ENCODE data around the gene NMT2.

Gene NMT2

GRCh38 chr10:15168291-15168785, at the start of gene NMT2:
NMT2 (minus strand) TSS chr10:15168693; CDS start chr10:15168612, 81 bp downstream.
- no peak for TF ChIP-seq CTCF (IDR thresholded peaks at IDR 0.05; ENCODE audit: extremely low read depth, missing control alignments)
- no peak for DNase-seq (ENCODE audit: low spot score)

GRCh38 chr10:15216700-15217099, 48.2 kb upstream of the NMT2 start:
- no peak for TF ChIP-seq CTCF (IDR thresholded peaks at IDR 0.05; ENCODE audit: extremely low read depth, missing control alignments)
- DNase-seq (ENCODE audit: low spot score): no peak

GRCh38 chr10:15214237-15214636, 45.7 kb upstream of the NMT2 start:
- no peak for DNase-seq (ENCODE audit: low spot score)
- no peak for TF ChIP-seq CTCF (IDR thresholded peaks at IDR 0.05; ENCODE audit: extremely low read depth, missing control alignments)

- no peak for TF ChIP-seq CTCF (IDR thresholded peaks at IDR 0.05; ENCODE audit: extremely low read depth, missing control alignments)
- no peak for DNase-seq (ENCODE audit: low spot score)
Observed at GRCh38 chr10:15213461-15213861, 45.0 kb upstream of the NMT2 start.

GRCh38 chr10:15211464-15211979, 43.0 kb upstream of the NMT2 start:
- no peak for DNase-seq (ENCODE audit: low spot score)
- TF ChIP-seq CTCF (IDR thresholded peaks at IDR 0.05; ENCODE audit: extremely low read depth, missing control alignments): no peak

GRCh38 chr10:15210521-15210920, 42.0 kb upstream of the NMT2 start:
- TF ChIP-seq CTCF (IDR thresholded peaks at IDR 0.05; ENCODE audit: extremely low read depth, missing control alignments): no peak
- DNase-seq (ENCODE audit: low spot score): no peak

GRCh38 chr10:15209827-15210509, 41.5 kb upstream of the NMT2 start:
- TF ChIP-seq CTCF (IDR thresholded peaks at IDR 0.05; ENCODE audit: extremely low read depth, missing control alignments): peak; percentile 74
- DNase-seq (ENCODE audit: low spot score): peak; percentile 78

All from GM20000 (cell line).